ENCODE measurements around the gene TTC27.

GRCh38 chr2:32656069-32656468 lies 28.2 kb downstream of the TTC27 start:
- TF ChIP-seq, protein P1, sequence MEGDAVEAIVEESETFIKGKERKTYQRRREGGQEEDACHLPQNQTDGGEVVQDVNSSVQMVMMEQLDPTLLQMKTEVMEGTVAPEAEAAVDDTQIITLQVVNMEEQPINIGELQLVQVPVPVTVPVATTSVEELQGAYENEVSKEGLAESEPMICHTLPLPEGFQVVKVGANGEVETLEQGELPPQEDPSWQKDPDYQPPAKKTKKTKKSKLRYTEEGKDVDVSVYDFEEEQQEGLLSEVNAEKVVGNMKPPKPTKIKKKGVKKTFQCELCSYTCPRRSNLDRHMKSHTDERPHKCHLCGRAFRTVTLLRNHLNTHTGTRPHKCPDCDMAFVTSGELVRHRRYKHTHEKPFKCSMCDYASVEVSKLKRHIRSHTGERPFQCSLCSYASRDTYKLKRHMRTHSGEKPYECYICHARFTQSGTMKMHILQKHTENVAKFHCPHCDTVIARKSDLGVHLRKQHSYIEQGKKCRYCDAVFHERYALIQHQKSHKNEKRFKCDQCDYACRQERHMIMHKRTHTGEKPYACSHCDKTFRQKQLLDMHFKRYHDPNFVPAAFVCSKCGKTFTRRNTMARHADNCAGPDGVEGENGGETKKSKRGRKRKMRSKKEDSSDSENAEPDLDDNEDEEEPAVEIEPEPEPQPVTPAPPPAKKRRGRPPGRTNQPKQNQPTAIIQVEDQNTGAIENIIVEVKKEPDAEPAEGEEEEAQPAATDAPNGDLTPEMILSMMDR (IDR thresholded peaks at IDR 0.05): no peak
- TF ChIP-seq EP300 (IDR thresholded peaks at IDR 0.05): no peak

Data from ovary (tissue), 3 donors.